ENCODE measurements around the gene TEAD4.
"Not testable (repeated sequence)": the region's sequence is repeated elsewhere in the genome, so short reads cannot be mapped to it uniquely, and the experiment has no call there.

The TEAD4 gene

GRCh38 chr12:3055026-3055703 lies 96.0 kb downstream of the TEAD4 start:
- no peaks in the 10 kb centered on the region for H3K27me3 ChIP-seq (replicated peaks; ENCODE audit: control insufficient read depth, insufficient read depth, low read length, poor library complexity, severe bottlenecking)
- H3K27ac ChIP-seq (ENCODE audit: insufficient read depth, low read length, poor library complexity, severe bottlenecking) = no peak overlapping the region
- H3K4me3 ChIP-seq (ENCODE audit: insufficient read depth, low read depth, low read length, poor library complexity, severe bottlenecking) = no peak overlapping the region
- no peaks in the 10 kb centered on the region for H3K4me1 ChIP-seq (ENCODE audit: control insufficient read depth, insufficient read depth, low read length, poor library complexity, severe bottlenecking)
- DNase-seq = no peak
- no peaks in the 10 kb centered on the region for H3K9me3 ChIP-seq (ENCODE audit: control insufficient read depth, low read length)
- H3K36me3 ChIP-seq (ENCODE audit: control insufficient read depth, insufficient read depth, low read length) = no peaks in the 10 kb centered on the region

- Histone ChIP-seq H3K36me3 (ENCODE audit: control insufficient read depth, insufficient read depth, low read length) (no peaks in the 10 kb centered on the region), H3K27me3 (replicated peaks; ENCODE audit: control insufficient read depth, insufficient read depth, low read length, poor library complexity, severe bottlenecking) (no peaks in the 10 kb centered on the region), H3K4me3 (ENCODE audit: insufficient read depth, low read depth, low read length, poor library complexity, severe bottlenecking) (no peak overlapping the region), H3K27ac (ENCODE audit: insufficient read depth, low read length, poor library complexity, severe bottlenecking) (no peak overlapping the region), H3K4me1 (ENCODE audit: control insufficient read depth, insufficient read depth, low read length, poor library complexity, severe bottlenecking) (no peaks in the 10 kb centered on the region), H3K9me3 (ENCODE audit: control insufficient read depth, low read length) (no peaks in the 10 kb centered on the region)
- no peak for DNase-seq
Observed at GRCh38 chr12:3055704-3056467, 96.7 kb downstream of the TEAD4 start.

- H3K27ac ChIP-seq (ENCODE audit: insufficient read depth, low read length, poor library complexity, severe bottlenecking) = no peak overlapping the region
- no peak overlapping the region for H3K4me3 ChIP-seq (ENCODE audit: insufficient read depth, low read depth, low read length, poor library complexity, severe bottlenecking)
- no peaks in the 10 kb centered on the region for H3K27me3 ChIP-seq (replicated peaks; ENCODE audit: control insufficient read depth, insufficient read depth, low read length, poor library complexity, severe bottlenecking)
- H3K9me3 ChIP-seq (ENCODE audit: control insufficient read depth, low read length) = no peaks in the 10 kb centered on the region
- no peaks in the 10 kb centered on the region for H3K36me3 ChIP-seq (ENCODE audit: control insufficient read depth, insufficient read depth, low read length)
- DNase-seq = no peak
- no peaks in the 10 kb centered on the region for H3K4me1 ChIP-seq (ENCODE audit: control insufficient read depth, insufficient read depth, low read length, poor library complexity, severe bottlenecking)
Observed at GRCh38 chr12:3061059-3061458, 101.9 kb downstream of the TEAD4 start.

GRCh38 chr12:3061501-3062215 lies 102.5 kb downstream of the TEAD4 start:
- Histone ChIP-seq H3K4me1 (ENCODE audit: control insufficient read depth, insufficient read depth, low read length, poor library complexity, severe bottlenecking) (no peaks in the 10 kb centered on the region), H3K4me3 (ENCODE audit: insufficient read depth, low read depth, low read length, poor library complexity, severe bottlenecking) (no peak overlapping the region), H3K36me3 (ENCODE audit: control insufficient read depth, insufficient read depth, low read length) (no peaks in the 10 kb centered on the region), H3K27me3 (replicated peaks; ENCODE audit: control insufficient read depth, insufficient read depth, low read length, poor library complexity, severe bottlenecking) (no peaks in the 10 kb centered on the region), H3K9me3 (ENCODE audit: control insufficient read depth, low read length) (no peaks in the 10 kb centered on the region), H3K27ac (ENCODE audit: insufficient read depth, low read length, poor library complexity, severe bottlenecking) (no peak overlapping the region)
- no peak for DNase-seq

- Histone ChIP-seq H3K27me3 (replicated peaks; ENCODE audit: control insufficient read depth, insufficient read depth, low read length, poor library complexity, severe bottlenecking) (no peaks in the 10 kb centered on the region), H3K4me3 (ENCODE audit: insufficient read depth, low read depth, low read length, poor library complexity, severe bottlenecking) (no peak overlapping the region), H3K36me3 (ENCODE audit: control insufficient read depth, insufficient read depth, low read length) (no peaks in the 10 kb centered on the region), H3K9me3 (ENCODE audit: control insufficient read depth, low read length) (no peaks in the 10 kb centered on the region), H3K4me1 (ENCODE audit: control insufficient read depth, insufficient read depth, low read length, poor library complexity, severe bottlenecking) (no peaks in the 10 kb centered on the region), H3K27ac (ENCODE audit: insufficient read depth, low read length, poor library complexity, severe bottlenecking) (no peak overlapping the region)
- no peak for DNase-seq
Observed at GRCh38 chr12:3065300-3065699, 106.1 kb downstream of the TEAD4 start.

GRCh38 chr12:3065846-3066245 lies 106.6 kb downstream of the TEAD4 start:
- not testable (repeated sequence) for H3K27me3 ChIP-seq (replicated peaks; ENCODE audit: control insufficient read depth, insufficient read depth, low read length, poor library complexity, severe bottlenecking); DNase-seq

GRCh38 chr12:3069714-3070113 lies 110.5 kb downstream of the TEAD4 start:
- Histone ChIP-seq H3K4me1 (ENCODE audit: control insufficient read depth, insufficient read depth, low read length, poor library complexity, severe bottlenecking) (no peaks in the 10 kb centered on the region), H3K4me3 (ENCODE audit: insufficient read depth, low read depth, low read length, poor library complexity, severe bottlenecking) (no peak overlapping the region), H3K9me3 (ENCODE audit: control insufficient read depth, low read length) (no peaks in the 10 kb centered on the region), H3K27me3 (replicated peaks; ENCODE audit: control insufficient read depth, insufficient read depth, low read length, poor library complexity, severe bottlenecking) (peaks cover 2% of the 10 kb centered on the region), H3K36me3 (ENCODE audit: control insufficient read depth, insufficient read depth, low read length) (no peaks in the 10 kb centered on the region), H3K27ac (ENCODE audit: insufficient read depth, low read length, poor library complexity, severe bottlenecking) (no peak overlapping the region)
- no peak for DNase-seq

More at GRCh38 chr12:3065846-3066245, 106.6 kb downstream of the TEAD4 start:
- not testable (repeated sequence) for H3K4me3 ChIP-seq (ENCODE audit: insufficient read depth, low read depth, low read length, poor library complexity, severe bottlenecking); H3K27ac ChIP-seq (ENCODE audit: insufficient read depth, low read length, poor library complexity, severe bottlenecking); H3K4me1 ChIP-seq (ENCODE audit: control insufficient read depth, insufficient read depth, low read length, poor library complexity, severe bottlenecking); H3K36me3 ChIP-seq (ENCODE audit: control insufficient read depth, insufficient read depth, low read length); H3K9me3 ChIP-seq (ENCODE audit: control insufficient read depth, low read length)

- H3K27me3 ChIP-seq (replicated peaks; ENCODE audit: control insufficient read depth, insufficient read depth, low read length, poor library complexity, severe bottlenecking) = peaks cover 2% of the 10 kb centered on the region
- H3K4me3 ChIP-seq (ENCODE audit: insufficient read depth, low read depth, low read length, poor library complexity, severe bottlenecking) = no peak overlapping the region
- H3K4me1 ChIP-seq (ENCODE audit: control insufficient read depth, insufficient read depth, low read length, poor library complexity, severe bottlenecking) = peaks cover under 1% of the 10 kb centered on the region
- no peaks in the 10 kb centered on the region for H3K9me3 ChIP-seq (ENCODE audit: control insufficient read depth, low read length)
- no peak for DNase-seq
- H3K27ac ChIP-seq (ENCODE audit: insufficient read depth, low read length, poor library complexity, severe bottlenecking) = no peak overlapping the region
- H3K36me3 ChIP-seq (ENCODE audit: control insufficient read depth, insufficient read depth, low read length) = no peaks in the 10 kb centered on the region
Observed at GRCh38 chr12:3071107-3071506, 111.9 kb downstream of the TEAD4 start.

- Histone ChIP-seq H3K27me3 (replicated peaks; ENCODE audit: control insufficient read depth, insufficient read depth, low read length, poor library complexity, severe bottlenecking) (peaks cover 2% of the 10 kb centered on the region), H3K36me3 (ENCODE audit: control insufficient read depth, insufficient read depth, low read length) (no peaks in the 10 kb centered on the region), H3K27ac (ENCODE audit: insufficient read depth, low read length, poor library complexity, severe bottlenecking) (no peak overlapping the region), H3K4me3 (ENCODE audit: insufficient read depth, low read depth, low read length, poor library complexity, severe bottlenecking) (no peak overlapping the region), H3K9me3 (ENCODE audit: control insufficient read depth, low read length) (no peaks in the 10 kb centered on the region), H3K4me1 (ENCODE audit: control insufficient read depth, insufficient read depth, low read length, poor library complexity, severe bottlenecking) (peaks cover 6% of the 10 kb centered on the region)
- DNase-seq = no peak
Observed at GRCh38 chr12:3071710-3072109, 112.5 kb downstream of the TEAD4 start.
